HT-29 (cell line): ENCODE data around the gene OR6K6. TPM values are rescaled to one million over a fixed set of nuclear protein-coding genes. Genes with fewer than 3 reads are reported as not detected.

Experiments
- DNase-seq: peaks from one replicate; pipeline ENCODE4 v3.0.0-alpha.2; 2015; ENCODE audit warnings: low spot score
- small RNA-seq: library from RNA; depleted of rRNA; stranded (forward); fragments of <200 nt; gene quantifications from one replicate; pipeline ENCODE3, GENCODE V24; 2014
- total RNA-seq: library from RNA; depleted of rRNA; stranded (reverse); fragments of >200 nt; shearing (Covaris generic); gene quantifications from 2 replicates; pipeline ENCODE4 v1.2.3, GENCODE V29; 2014; rRNA removed

OR6K6 gene
- total RNA-seq, 1 experiment from 2014 or later: not detected

DNA sequence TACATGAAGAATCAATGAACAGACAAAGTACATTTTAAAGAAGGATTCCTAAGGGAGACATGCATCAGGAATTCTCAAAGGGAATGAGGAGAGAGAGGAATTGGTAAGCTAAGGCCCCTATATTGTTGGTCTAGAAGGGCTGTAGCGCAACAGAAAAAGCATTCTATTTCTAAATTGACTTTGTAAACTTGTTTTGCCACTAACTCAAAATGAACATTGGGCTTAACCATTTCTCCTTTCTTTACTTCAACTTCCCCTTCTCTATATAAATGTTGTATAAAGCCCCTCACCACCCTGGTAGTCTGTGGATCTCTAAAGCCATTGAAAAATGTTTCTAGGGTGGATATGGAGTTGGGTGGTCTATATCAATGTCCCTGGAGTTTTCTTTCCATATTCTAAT lies 46.9 kb downstream of the OR6K6 start:
- no peak for DNase-seq

DNA sequence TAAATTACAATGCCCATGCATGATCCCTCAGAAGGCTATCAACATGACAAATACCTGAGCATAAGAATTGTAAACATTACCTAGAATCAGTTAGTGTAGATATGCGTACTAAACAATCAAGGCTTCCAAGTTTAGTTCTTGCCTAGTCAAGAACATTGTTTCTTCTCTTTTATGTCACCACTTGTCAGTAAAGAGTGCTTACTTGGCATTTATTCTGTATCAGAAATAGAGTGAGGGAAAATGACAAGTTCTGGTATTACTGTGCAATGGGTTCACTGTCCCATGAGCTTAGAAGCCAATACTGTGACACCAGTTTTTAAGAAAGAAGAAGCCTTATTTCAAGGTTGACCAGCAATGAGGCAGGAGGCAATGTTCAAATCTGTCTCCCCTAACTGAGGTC lies 49.2 kb downstream of the OR6K6 start:
- no peak for DNase-seq

Small RNA genes lying within 50 kb of the gene (small RNA-seq; reads per million reads assigned to genes)
- gene OR2AQ1P: not detected

Other genes with a start within 250 kb of the OR6K6 start
- not detected in 2 replicates for gene OR6Y1, start 200.3 kb upstream of the OR6K6 start, total RNA-seq
- gene OR6P1, start 184.1 kb upstream of the OR6K6 start, total RNA-seq: not detected in 2 replicates
- not detected in 2 replicates for gene OR10X1, start 174.8 kb upstream of the OR6K6 start, total RNA-seq
- not detected in 2 replicates for gene OR10Z1, start 149.5 kb upstream of the OR6K6 start, total RNA-seq
- not detected in 2 replicates for gene SPTA1, start 68.0 kb upstream of the OR6K6 start, total RNA-seq
- not detected in 2 replicates for gene OR6K2, start 54.1 kb upstream of the OR6K6 start, total RNA-seq
- not detected in 2 replicates for gene OR6K3, start 34.0 kb upstream of the OR6K6 start, total RNA-seq
- not detected in 2 replicates for gene OR6N1, start 17.5 kb downstream of the OR6K6 start, total RNA-seq
- gene OR6N2, start 26.5 kb downstream of the OR6K6 start, total RNA-seq: not detected in 2 replicates
- gene MNDA, start 76.6 kb downstream of the OR6K6 start, total RNA-seq: not detected in 2 replicates
- not detected in 2 replicates for gene PYHIN1, start 176.8 kb downstream of the OR6K6 start, total RNA-seq